22Rv1 (cell line): ENCODE data around the gene IL17B.

Experiments
- H3K27ac ChIP-seq: fragments of 450-650 bp; 2 replicates; pipeline ENCODE4 v1.5.1; 2017
- CTCF ChIP-seq: fragments of 450-650 bp; IDR thresholded peaks from 2 replicates; pipeline ENCODE4 v1.5.1; 2017; ENCODE audit warnings: mild to moderate bottlenecking
- ZFX ChIP-seq: fragments of 450-650 bp; IDR thresholded peaks from 2 replicates; pipeline ENCODE4 v1.6.1; 2017; ENCODE audit warnings: antibody characterized with exemption, borderline replicate concordance

The IL17B gene

GRCh38 chr5:149379177-149379761, at the start of gene IL17B:
Gene IL17B, minus strand, starts transcription at chr5:149379292. Its CDS starts 67 bp downstream, at chr5:149379225.
- TF ChIP-seq ZFX (no peak), CTCF (no peak)
- no peak within 1 kb of the TSS for H3K27ac ChIP-seq

- TF ChIP-seq CTCF: no peak
- TF ChIP-seq ZFX: no peak
- no peak overlapping the region for H3K27ac ChIP-seq
Observed at GRCh38 chr5:149428032-149428431, 48.9 kb upstream of the IL17B start.

GRCh38 chr5:149427374-149427773, 48.3 kb upstream of the IL17B start:
- TF ChIP-seq ZFX (no peak), CTCF (no peak)

GRCh38 chr5:149426931-149427330, 47.8 kb upstream of the IL17B start:
- TF ChIP-seq ZFX (no peak), CTCF (no peak)
- H3K27ac ChIP-seq: no peak overlapping the region

More at GRCh38 chr5:149427374-149427773, 48.3 kb upstream of the IL17B start:
- no peak overlapping the region for H3K27ac ChIP-seq

- TF ChIP-seq CTCF (no peak), ZFX (no peak)
- no peak overlapping the region for H3K27ac ChIP-seq
Observed at GRCh38 chr5:149425729-149426128, 46.6 kb upstream of the IL17B start.

- TF ChIP-seq CTCF (no peak), ZFX (no peak)
- H3K27ac ChIP-seq: no peak overlapping the region
Observed at GRCh38 chr5:149424371-149425315, 45.6 kb upstream of the IL17B start.

GRCh38 chr5:149423794-149424268, 44.7 kb upstream of the IL17B start:
- H3K27ac ChIP-seq: no peak overlapping the region
- TF ChIP-seq CTCF (no peak), ZFX (no peak)
